ENCODE measurements around the gene CFAP74. TPM values are rescaled to one million over a fixed set of nuclear protein-coding genes. Genes with fewer than 3 reads are reported as not detected.

Gene CFAP74
- total RNA-seq, 2 donors from 2014 or later: not detected

- DNase-seq (ENCODE audit: low spot score): no peak
- no peak for TF ChIP-seq CTCF (IDR thresholded peaks at IDR 0.05)
- Histone ChIP-seq H3K36me3 (no peaks in the 10 kb centered on the region), H3K4me3 (no peak overlapping the region), H3K27ac (no peak overlapping the region), H3K27me3 (no peaks in the 10 kb centered on the region), H3K4me1 (peaks cover 0 to 17% of the 10 kb centered on the region in 2 donors), H3K9me3 (no peaks in the 10 kb centered on the region)
Observed at GRCh38 chr1:1928231-1929101, 75.1 kb downstream of the CFAP74 start.

DNA sequence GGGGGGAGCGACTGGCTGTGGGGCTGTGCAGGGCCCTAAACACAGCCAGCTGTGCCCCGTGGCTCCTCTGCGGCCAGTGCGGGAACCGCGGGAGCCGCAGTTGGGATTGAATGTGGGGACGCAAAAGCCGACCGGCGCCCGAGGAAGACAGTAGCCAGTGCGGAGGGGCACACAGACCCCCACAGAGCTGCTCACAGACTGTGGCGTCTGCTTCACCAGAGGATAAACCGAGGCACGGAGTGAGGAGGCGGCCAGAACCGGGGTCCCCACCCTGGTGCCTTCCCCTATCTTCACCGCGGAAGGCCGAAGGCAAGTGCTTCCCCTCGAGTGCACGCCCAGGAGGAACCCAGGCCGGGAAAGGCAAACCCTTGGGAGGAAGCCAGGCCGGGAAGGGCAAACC, 75.8 kb downstream of the CFAP74 start:
- Histone ChIP-seq H3K4me3 (no peak overlapping the region), H3K27ac (no peak overlapping the region), H3K9me3 (no peaks in the 10 kb centered on the region), H3K36me3 (no peaks in the 10 kb centered on the region), H3K4me1 (peaks cover 0 to 17% of the 10 kb centered on the region in 2 donors), H3K27me3 (no peaks in the 10 kb centered on the region)
- TF ChIP-seq CTCF (IDR thresholded peaks at IDR 0.05): no peak
- DNase-seq (ENCODE audit: low spot score): no peak

DNA sequence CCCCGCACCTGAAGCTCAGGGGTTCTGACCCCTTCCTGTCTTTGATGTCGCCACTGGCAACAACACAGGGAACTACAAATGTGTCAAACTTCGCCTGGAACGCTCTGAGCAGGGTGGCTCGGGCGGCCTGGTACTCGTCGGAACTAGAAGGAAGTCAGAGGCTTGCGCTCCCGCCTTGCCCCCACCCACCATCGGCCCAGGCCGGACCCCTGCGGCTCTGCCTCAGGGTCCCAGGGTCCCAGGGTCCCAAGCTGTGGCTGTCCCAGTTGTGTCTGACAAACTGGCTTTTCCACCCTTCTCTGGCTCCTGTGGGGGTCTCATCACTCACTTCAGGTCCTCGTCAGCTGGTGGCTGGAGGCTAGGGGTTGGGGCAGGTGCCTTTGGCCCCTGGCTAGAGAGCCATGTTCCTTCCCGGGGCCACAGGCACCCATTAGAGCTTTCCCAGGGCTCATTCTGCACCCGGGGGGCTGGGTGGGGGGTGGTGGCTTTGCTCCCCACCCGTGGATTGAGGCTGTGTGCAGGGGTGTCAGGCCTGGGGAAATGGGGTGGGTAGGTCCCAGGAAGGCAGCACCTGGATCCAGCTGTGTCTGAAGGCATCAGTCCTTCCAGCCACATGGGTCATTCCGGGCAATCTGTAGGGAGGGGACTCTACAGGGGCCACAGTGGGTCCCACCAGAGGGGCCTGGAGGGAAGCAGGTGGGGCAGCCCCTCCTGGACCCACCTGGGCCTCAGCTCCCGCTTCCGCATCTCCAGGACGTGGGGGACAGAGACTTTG, 76.5 kb downstream of the CFAP74 start:
- Histone ChIP-seq H3K27ac (no peak overlapping the region), H3K9me3 (no peaks in the 10 kb centered on the region), H3K27me3 (no peaks in the 10 kb centered on the region), H3K4me3 (no peak overlapping the region), H3K36me3 (no peaks in the 10 kb centered on the region), H3K4me1 (peaks cover 0 to 17% of the 10 kb centered on the region in 2 donors)
- no peak for DNase-seq (ENCODE audit: low spot score)
- no peak for TF ChIP-seq CTCF (IDR thresholded peaks at IDR 0.05)

GRCh38 chr1:1926346-1926811, 77.2 kb downstream of the CFAP74 start:
- H3K36me3 ChIP-seq: no peaks in the 10 kb centered on the region
- no peak overlapping the region for H3K27ac ChIP-seq
- TF ChIP-seq CTCF (IDR thresholded peaks at IDR 0.05): no peak
- peaks cover 0 to 17% of the 10 kb centered on the region in 2 donors for H3K4me1 ChIP-seq
- H3K4me3 ChIP-seq: no peak overlapping the region
- no peak for DNase-seq (ENCODE audit: low spot score)
- H3K9me3 ChIP-seq: no peaks in the 10 kb centered on the region
- no peaks in the 10 kb centered on the region for H3K27me3 ChIP-seq

DNA sequence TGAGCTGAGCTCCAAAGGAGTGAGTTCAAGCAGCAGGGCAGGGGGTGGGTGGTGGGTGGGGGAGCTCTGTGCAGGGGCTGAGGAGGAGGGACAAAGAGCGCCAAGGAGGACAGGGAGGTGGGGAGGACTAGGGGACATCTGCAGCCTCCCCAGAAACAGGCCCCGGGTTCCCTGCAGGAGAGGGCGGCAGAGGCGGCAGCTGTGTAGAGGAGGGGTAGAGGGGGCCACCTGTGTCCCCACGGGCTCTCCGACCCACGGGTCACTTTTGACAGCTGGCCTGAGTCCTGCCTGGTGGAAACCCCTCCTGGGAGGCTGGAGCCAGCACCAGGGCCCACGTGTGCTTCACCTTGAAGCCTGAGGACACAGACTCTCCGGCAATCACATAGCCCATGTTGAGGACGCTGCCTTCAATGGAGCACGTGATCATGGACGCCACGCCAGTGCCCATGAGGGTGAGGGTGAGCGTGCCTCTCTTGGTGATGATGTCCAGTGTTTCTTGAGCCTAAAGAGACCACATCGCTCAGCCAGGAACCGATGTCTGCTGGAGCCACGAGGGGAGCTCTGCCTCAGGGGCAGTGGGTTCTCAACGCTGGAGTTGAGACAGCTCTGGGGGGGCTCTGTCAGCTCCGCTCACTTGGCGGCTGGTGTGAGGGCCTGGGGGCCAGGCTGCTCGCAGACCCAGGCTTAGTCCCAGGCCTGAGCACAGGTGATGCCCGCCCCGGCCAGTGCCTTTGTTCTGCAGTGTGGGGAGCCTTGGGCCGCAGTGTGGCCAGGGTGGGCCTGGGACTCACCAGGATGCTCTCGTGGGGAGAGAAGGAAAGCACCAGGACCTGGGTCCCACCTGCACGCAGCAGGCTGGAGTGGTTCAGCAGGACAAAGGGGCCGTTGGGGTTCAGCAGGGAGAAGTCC, 77.9 kb downstream of the CFAP74 start:
- TF ChIP-seq CTCF (IDR thresholded peaks at IDR 0.05): no peak
- Histone ChIP-seq H3K4me1 (peaks cover 0 to 17% of the 10 kb centered on the region in 2 donors), H3K36me3 (no peaks in the 10 kb centered on the region), H3K4me3 (no peak overlapping the region), H3K27ac (no peak overlapping the region), H3K9me3 (no peaks in the 10 kb centered on the region), H3K27me3 (no peaks in the 10 kb centered on the region)
- DNase-seq (ENCODE audit: low spot score): no peak

Data from right atrium auricular region (tissue), 2 donors.